ENCODE data around the gene BMAL2. TPM values are rescaled to one million over a fixed set of nuclear protein-coding genes. Genes with fewer than 3 reads are reported as not detected.

The BMAL2 gene
- total and polyA plus RNA-seq, 12 donors, result 0.40 to 2.5 (median 1.1) TPM

DNA sequence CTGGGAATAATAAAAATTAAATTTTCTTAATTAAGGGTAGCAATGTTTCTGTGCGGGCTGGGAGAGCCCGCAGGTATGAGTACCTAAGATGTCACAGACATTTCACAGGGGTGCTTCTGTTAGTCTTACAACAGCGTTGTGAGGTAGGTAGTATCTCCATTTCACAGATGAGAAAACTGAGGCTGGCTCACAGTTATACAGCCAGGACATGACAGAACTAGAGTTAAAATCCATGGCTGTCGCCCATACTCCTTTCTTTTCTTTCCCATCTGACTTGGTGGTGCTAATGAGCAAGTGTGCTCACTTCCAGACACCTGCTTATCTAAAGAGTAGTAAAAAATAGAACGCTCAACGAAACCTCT, 2.1 kb downstream of the BMAL2 start:
- 77 to 82% (median 80%) methylated on average over 6 of the region's 6 CpGs for WGBS, 4 donors
- TF ChIP-seq, protein P1, sequence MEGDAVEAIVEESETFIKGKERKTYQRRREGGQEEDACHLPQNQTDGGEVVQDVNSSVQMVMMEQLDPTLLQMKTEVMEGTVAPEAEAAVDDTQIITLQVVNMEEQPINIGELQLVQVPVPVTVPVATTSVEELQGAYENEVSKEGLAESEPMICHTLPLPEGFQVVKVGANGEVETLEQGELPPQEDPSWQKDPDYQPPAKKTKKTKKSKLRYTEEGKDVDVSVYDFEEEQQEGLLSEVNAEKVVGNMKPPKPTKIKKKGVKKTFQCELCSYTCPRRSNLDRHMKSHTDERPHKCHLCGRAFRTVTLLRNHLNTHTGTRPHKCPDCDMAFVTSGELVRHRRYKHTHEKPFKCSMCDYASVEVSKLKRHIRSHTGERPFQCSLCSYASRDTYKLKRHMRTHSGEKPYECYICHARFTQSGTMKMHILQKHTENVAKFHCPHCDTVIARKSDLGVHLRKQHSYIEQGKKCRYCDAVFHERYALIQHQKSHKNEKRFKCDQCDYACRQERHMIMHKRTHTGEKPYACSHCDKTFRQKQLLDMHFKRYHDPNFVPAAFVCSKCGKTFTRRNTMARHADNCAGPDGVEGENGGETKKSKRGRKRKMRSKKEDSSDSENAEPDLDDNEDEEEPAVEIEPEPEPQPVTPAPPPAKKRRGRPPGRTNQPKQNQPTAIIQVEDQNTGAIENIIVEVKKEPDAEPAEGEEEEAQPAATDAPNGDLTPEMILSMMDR (IDR thresholded peaks at IDR 0.05), result no peak
- TF ChIP-seq POLR2A (IDR thresholded peaks at IDR 0.05), result no peak
- H3K36me3 ChIP-seq (replicated peaks in 1 of 2), result no peaks in the 10 kb centered on the region
- no peaks in the 10 kb centered on the region for H3K27me3 ChIP-seq
- H3K9me3 ChIP-seq (replicated peaks in 1 of 3), result no peaks in the 10 kb centered on the region
- intact Hi-C loops (cut with DNase I), result no loop called here
- no peak overlapping the region for H3K4me3 ChIP-seq
- no peak for DNase-seq
- H3K4me1 ChIP-seq (replicated peaks in 1 of 2), result peaks cover 7 to 18% of the 10 kb centered on the region in 2 donors
- H3K27ac ChIP-seq, result no peak overlapping the region

DNA sequence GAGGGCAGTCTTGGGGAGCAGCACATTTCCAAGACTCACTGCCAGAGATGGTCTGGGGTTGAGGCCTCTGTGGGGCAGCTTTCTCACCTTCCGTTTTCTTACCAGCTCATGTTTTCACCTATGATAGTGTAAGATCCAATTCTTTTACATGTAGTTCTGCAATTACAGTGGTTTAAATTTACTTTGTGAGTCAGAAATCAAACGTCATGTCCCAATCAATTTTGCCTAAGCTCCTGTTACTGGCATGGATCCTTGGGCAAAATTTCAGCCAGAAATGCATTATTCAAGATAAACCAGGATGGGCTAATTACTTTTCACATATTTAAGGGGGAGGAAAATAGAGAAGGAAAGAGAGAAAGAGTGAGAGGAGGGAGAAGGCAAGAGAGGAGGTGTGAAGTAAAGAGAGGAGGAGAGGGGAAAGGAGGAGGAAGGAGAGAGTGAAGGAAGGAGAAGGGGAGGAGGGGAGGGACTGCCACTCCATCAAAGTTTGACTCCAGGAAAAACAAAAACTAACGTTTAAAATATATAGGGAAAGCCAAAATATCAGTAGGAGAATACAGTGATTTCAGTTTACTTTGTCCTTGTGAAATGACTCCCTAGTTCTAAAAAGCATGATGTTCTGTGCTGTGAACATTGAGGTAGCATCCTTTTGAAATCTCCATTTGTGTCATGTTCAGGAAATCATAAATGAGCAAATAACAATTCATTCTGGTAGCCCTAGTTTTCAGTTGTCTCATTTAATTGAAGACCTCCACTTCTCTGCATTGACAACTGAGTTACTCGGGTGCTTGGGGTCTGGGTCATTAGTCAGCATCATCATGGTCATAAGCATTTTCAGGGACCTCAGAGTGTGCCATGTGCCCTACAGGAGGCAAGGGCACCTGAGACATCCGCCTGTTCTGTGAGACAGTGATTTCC, 3.0 kb downstream of the BMAL2 start:
- no peak overlapping the region for H3K4me3 ChIP-seq
- no peaks in the 10 kb centered on the region for H3K36me3 ChIP-seq (replicated peaks in 1 of 2)
- DNase-seq, result no peak
- no peaks in the 10 kb centered on the region for H3K27me3 ChIP-seq
- no peaks in the 10 kb centered on the region for H3K9me3 ChIP-seq (replicated peaks in 1 of 3)
- intact Hi-C loops (cut with DNase I), result no loop called here
- TF ChIP-seq POLR2A (IDR thresholded peaks at IDR 0.05), result no peak
- TF ChIP-seq, protein P1 (IDR thresholded peaks at IDR 0.05), result no peak
- H3K27ac ChIP-seq, result no peak overlapping the region
- H3K4me1 ChIP-seq (replicated peaks in 1 of 2), result peaks cover 7 to 18% of the 10 kb centered on the region in 2 donors
- 53 to 73% (median 64%) methylated on average over 4 to 5 of the region's 5 CpGs for WGBS, 4 donors

DNA sequence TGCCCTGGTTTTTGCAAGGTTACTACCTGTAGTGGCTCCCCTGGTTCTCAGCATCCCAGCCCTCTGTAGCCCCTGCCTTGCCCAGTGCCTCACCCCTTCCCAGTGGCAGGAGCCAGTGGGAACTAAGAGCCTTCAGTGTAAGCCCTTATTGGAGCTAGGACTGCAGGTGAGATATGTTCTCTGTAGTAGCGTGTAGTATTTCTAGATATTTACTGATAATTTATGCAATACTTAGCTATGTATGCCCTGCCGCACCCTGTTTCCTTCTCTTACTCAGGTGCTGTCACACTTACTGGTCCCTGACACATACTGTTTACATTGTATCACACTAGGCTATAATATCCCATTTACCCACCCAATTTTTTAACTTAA, 3.6 kb downstream of the BMAL2 start:
- H3K27ac ChIP-seq, result no peak overlapping the region
- no peak overlapping the region for H3K4me3 ChIP-seq
- no peak for DNase-seq
- H3K36me3 ChIP-seq (replicated peaks in 1 of 2), result no peaks in the 10 kb centered on the region
- H3K27me3 ChIP-seq, result no peaks in the 10 kb centered on the region
- TF ChIP-seq POLR2A (IDR thresholded peaks at IDR 0.05), result no peak
- TF ChIP-seq, protein P1 (IDR thresholded peaks at IDR 0.05), result no peak
- intact Hi-C loops (cut with DNase I), result no loop called here
- H3K4me1 ChIP-seq (replicated peaks in 1 of 2), result peaks cover 5 to 18% of the 10 kb centered on the region in 2 donors
- WGBS, 4 donors, result 93 to 100% (median 97%) methylated on average over 2 of the region's 2 CpGs
- H3K9me3 ChIP-seq (replicated peaks in 1 of 3), result no peaks in the 10 kb centered on the region

DNA sequence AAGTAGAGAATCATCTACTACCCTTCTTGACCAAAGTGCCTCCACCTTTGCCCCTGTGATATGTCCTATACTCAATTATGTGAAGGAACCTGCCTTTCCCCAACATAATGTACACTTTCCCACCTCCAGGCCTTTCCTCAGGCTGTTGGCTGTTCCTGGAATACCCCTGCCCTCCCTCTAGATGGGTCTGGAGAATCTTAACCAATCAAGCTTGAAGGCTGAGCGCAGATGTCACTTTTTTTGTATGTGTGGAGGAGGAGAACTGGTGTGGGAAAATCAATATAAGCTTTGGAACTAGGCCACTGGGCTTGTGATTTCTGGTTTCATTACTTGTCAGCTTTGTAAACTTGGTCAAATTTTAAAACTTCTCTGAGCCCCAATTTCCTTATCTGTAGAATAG, 4.7 kb downstream of the BMAL2 start:
- intact Hi-C loops (cut with DNase I), result no loop called here
- WGBS, 4 donors, result 95 to 100% (median 98%) methylated on average over 1 of the region's 1 CpG
- H3K27me3 ChIP-seq, result no peaks in the 10 kb centered on the region

More for the DNA sequence above, 4.7 kb downstream of the BMAL2 start:
- TF ChIP-seq POLR2A (IDR thresholded peaks at IDR 0.05), result no peak
- TF ChIP-seq, protein P1 (IDR thresholded peaks at IDR 0.05), result no peak
- Histone ChIP-seq H3K9me3 (replicated peaks in 1 of 3) (no peaks in the 10 kb centered on the region), H3K4me1 (replicated peaks in 1 of 2) (peaks cover 2 to 9% of the 10 kb centered on the region in 2 donors), H3K27ac (no peak overlapping the region), H3K4me3 (no peak overlapping the region), H3K36me3 (replicated peaks in 1 of 2) (no peaks in the 10 kb centered on the region)
- no peak for DNase-seq
